CD14-positive monocyte (primary cell): ENCODE results near the gene LRRN2. TPM values are rescaled to one million over a fixed set of nuclear protein-coding genes. Genes with fewer than 3 reads are reported as not detected.

Experiments used
- DNase-seq, 3 donors: peaks; one replicate each; pipeline ENCODE4 v3.0.0-alpha.2; 2011 to 2022
- H2AFZ ChIP-seq: 2 replicates; pipeline ENCODE4 v1.6.0; 2012; ENCODE audit warnings: mild to moderate bottlenecking, low read depth, low read length, inconsistent platforms; ENCODE audit not compliant: insufficient read depth, poor library complexity, severe bottlenecking
- H3K27ac ChIP-seq, 2 donors: 1 replicate in 1 of 2; 2 replicates in 1 of 2; pipeline ENCODE4 v1.5.1; 2012 to 2013; ENCODE audit warnings: low read length in 2 of 2, control low read depth in 1 of 2, inconsistent platforms in 1 of 2, low read depth in 1 of 2, mild to moderate bottlenecking in 1 of 2
- H3K27me3 ChIP-seq, 2 donors: one replicate each; pipeline versions ENCODE4 v1.6.0 to v1.6.1; 2011 to 2013; ENCODE audit warnings: low read length in 2 of 2; ENCODE audit not compliant: control insufficient read depth in 2 of 2, insufficient read depth in 2 of 2
- H3K36me3 ChIP-seq, 2 donors: replicated peaks in 1 of 2; 1 replicate in 1 of 2; 2 replicates in 1 of 2; pipeline versions ENCODE4 v1.5.1 to v1.6.1; 2012 to 2013; ENCODE audit warnings: low read length in 2 of 2, control low read depth in 1 of 2, inconsistent platforms in 1 of 2, mild to moderate bottlenecking in 1 of 2; ENCODE audit not compliant: insufficient read depth in 2 of 2, control insufficient read depth in 1 of 2
- H3K4me1 ChIP-seq, 2 donors: 1 replicate in 1 of 2; 2 replicates in 1 of 2; pipeline versions ENCODE4 v1.5.1 to v1.6.1; 2012 to 2013; ENCODE audit warnings: low read length in 2 of 2, control low read depth in 1 of 2, inconsistent platforms in 1 of 2, mild to moderate bottlenecking in 1 of 2, moderate library complexity in 1 of 2; ENCODE audit not compliant: insufficient read depth in 2 of 2, control insufficient read depth in 1 of 2
- H3K4me2 ChIP-seq: replicated peaks from 2 replicates; pipeline ENCODE3; 2012; ENCODE audit warnings: low read length, moderate library complexity, mild to moderate bottlenecking; ENCODE audit not compliant: poor library complexity, severe bottlenecking; ENCODE audit errors: extremely low read depth
- H3K4me3 ChIP-seq, 3 experiments: fragments of 200-600 bp in 1 of 3; sonication (generic) in 1 of 3; replicated peaks in 1 of 3; 1 replicate in 2 of 3; 2 replicates in 1 of 3; pipeline ENCODE4 v1.5.1; 2011 to 2013; ENCODE audit warnings: low read length in 3 of 3, mild to moderate bottlenecking in 3 of 3, control low read depth in 2 of 3, low read depth in 2 of 3, inconsistent platforms in 1 of 3, moderate library complexity in 1 of 3
- H3K79me2 ChIP-seq: 2 replicates; pipeline ENCODE4 v1.6.0; 2012; ENCODE audit warnings: mild to moderate bottlenecking, control low read depth, inconsistent platforms, low read length, moderate library complexity; ENCODE audit not compliant: insufficient read depth
- H3K9ac ChIP-seq: 2 replicates; pipeline ENCODE4 v1.6.0; 2017; ENCODE audit warnings: low read length, mild to moderate bottlenecking; ENCODE audit not compliant: insufficient read depth, poor library complexity, severe bottlenecking
- H3K9me3 ChIP-seq, 2 donors: replicated peaks in 1 of 2; 1 replicate in 1 of 2; 2 replicates in 1 of 2; pipeline versions ENCODE4 v1.5.1 to v1.6.1; 2012 to 2013; ENCODE audit warnings: low read length in 2 of 2, control low read depth in 1 of 2; ENCODE audit not compliant: control insufficient read depth in 1 of 2, insufficient read depth in 1 of 2
- H4K20me1 ChIP-seq: 2 replicates; pipeline ENCODE4 v1.6.0; 2012; ENCODE audit warnings: mild to moderate bottlenecking, low read length, control low read depth, moderate library complexity; ENCODE audit not compliant: insufficient read depth
- H3K27ac Mint-ChIP-seq, 7 donors: one replicate each; pipeline ENCODE4 v1.8.0; 2020; ENCODE audit warnings: mild to moderate bottlenecking in 7 of 7, mixed read lengths in 7 of 7, moderate library complexity in 6 of 7, inconsistent platforms in 2 of 7
- H3K27me3 Mint-ChIP-seq, 3 donors: one replicate each; pipeline ENCODE4 v1.8.0; 2021 to 2022; ENCODE audit warnings: low read depth in 3 of 3, mild to moderate bottlenecking in 3 of 3, mixed read lengths in 3 of 3, moderate library complexity in 3 of 3, inconsistent platforms in 1 of 3
- H3K36me3 Mint-ChIP-seq, 2 donors: one replicate each; pipeline ENCODE4 v1.8.0; 2020; ENCODE audit warnings: mixed read lengths in 2 of 2, inconsistent platforms in 1 of 2, mild to moderate bottlenecking in 1 of 2
- H3K4me1 Mint-ChIP-seq: one replicate; pipeline ENCODE4 v1.8.0; 2020; ENCODE audit warnings: mild to moderate bottlenecking, mixed read lengths
- H3K4me3 Mint-ChIP-seq, 2 donors: one replicate each; pipeline ENCODE4 v1.8.0; 2020; ENCODE audit warnings: mild to moderate bottlenecking in 2 of 2, mixed read lengths in 2 of 2, moderate library complexity in 1 of 2
- H3K9me3 Mint-ChIP-seq, 7 donors: one replicate each; pipeline ENCODE4 v1.8.0; 2020 to 2022; ENCODE audit warnings: mixed read lengths in 7 of 7, mild to moderate bottlenecking in 6 of 7, moderate library complexity in 6 of 7, inconsistent platforms in 2 of 7
- WGBS: methylation state at CpG from one replicate; pipeline ENCODE4 v1.1.5; 2013; ENCODE audit warnings: missing lambda C conversion rate; ENCODE audit not compliant: insufficient coverage; 5-methylcytosine and 5-hydroxymethylcytosine counted together
- intact Hi-C, 2 donors: fragments of 100-400 bp; cut with micrococcal nuclease; formaldehyde crosslinking; loops; one replicate each; pipeline versions ENCODE4 v1.15.0 to v1.15.1; 2023
- polyA plus RNA-seq, 3 donors: library from polyadenylated mRNA; depleted of rRNA in 1 of 3; unstranded in 2 of 3; stranded (reverse) in 1 of 3; fragments of 300-500 nt in 2 of 3; fragments of >200 nt in 1 of 3; fragmentation: Illumina TruSeq in 2 of 3; gene quantifications; 1 replicate in 2 of 3; 2 replicates in 1 of 3; pipeline ENCODE4 v1.2.3, GENCODE V29; 2012 to 2021
- TF ChIP-seq, protein P1 (sequence below): fragments of 200-600 bp; IDR thresholded peaks from one replicate; pipeline ENCODE4 v1.8.0; 2022; ENCODE audit warnings: antibody characterized with exemption, mild to moderate bottlenecking

The LRRN2 gene
- polyA plus RNA-seq, 3 donors: not detected

- Mint-ChIP-seq H3K4me1 (peaks cover 12% of the 10 kb centered on the region), H3K4me3 (peak overlapping the region in 1 of 2 donors; percentile 84), H3K27ac (no peak overlapping the region), H3K9me3 (peaks cover 0 to 6% (median 2%) of the 10 kb centered on the region in 7 donors), H3K36me3 (no peaks in the 10 kb centered on the region), H3K27me3 (peaks cover 41 to 48% (median 41%) of the 10 kb centered on the region in 3 donors)
- Histone ChIP-seq H3K27ac (no peak overlapping the region), H3K27me3 (peaks cover 21 to 43% of the 10 kb centered on the region in 2 donors), H3K4me3 (no peak overlapping the region), H3K36me3 (no peaks in the 10 kb centered on the region), H3K9ac (no peak overlapping the region), H4K20me1 (no peaks in the 10 kb centered on the region), H2AFZ (no peak overlapping the region), H3K4me2 (no peak overlapping the region), H3K9me3 (no peaks in the 10 kb centered on the region), H3K79me2 (no peaks in the 10 kb centered on the region), H3K4me1 (peaks cover 5 to 11% of the 10 kb centered on the region in 2 donors)
- no peak for DNase-seq
- intact Hi-C loops: no loop called here
- TF ChIP-seq, protein P1, sequence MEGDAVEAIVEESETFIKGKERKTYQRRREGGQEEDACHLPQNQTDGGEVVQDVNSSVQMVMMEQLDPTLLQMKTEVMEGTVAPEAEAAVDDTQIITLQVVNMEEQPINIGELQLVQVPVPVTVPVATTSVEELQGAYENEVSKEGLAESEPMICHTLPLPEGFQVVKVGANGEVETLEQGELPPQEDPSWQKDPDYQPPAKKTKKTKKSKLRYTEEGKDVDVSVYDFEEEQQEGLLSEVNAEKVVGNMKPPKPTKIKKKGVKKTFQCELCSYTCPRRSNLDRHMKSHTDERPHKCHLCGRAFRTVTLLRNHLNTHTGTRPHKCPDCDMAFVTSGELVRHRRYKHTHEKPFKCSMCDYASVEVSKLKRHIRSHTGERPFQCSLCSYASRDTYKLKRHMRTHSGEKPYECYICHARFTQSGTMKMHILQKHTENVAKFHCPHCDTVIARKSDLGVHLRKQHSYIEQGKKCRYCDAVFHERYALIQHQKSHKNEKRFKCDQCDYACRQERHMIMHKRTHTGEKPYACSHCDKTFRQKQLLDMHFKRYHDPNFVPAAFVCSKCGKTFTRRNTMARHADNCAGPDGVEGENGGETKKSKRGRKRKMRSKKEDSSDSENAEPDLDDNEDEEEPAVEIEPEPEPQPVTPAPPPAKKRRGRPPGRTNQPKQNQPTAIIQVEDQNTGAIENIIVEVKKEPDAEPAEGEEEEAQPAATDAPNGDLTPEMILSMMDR: no peak
- WGBS: 33% methylated on average over 7 of the region's 10 CpGs
Measured at GRCh38 chr1:204683284-204684205, 2.0 kb downstream of the LRRN2 start.

GRCh38 chr1:204680461-204680860, 5.1 kb downstream of the LRRN2 start:
- Histone ChIP-seq H2AFZ (no peak overlapping the region), H3K9ac (no peak overlapping the region), H3K4me1 (peaks cover 5 to 11% of the 10 kb centered on the region in 2 donors), H3K4me3 (no peak overlapping the region), H3K27ac (no peak overlapping the region), H3K4me2 (no peak overlapping the region), H4K20me1 (no peaks in the 10 kb centered on the region), H3K36me3 (no peaks in the 10 kb centered on the region), H3K9me3 (no peaks in the 10 kb centered on the region), H3K27me3 (peaks cover 12 to 18% of the 10 kb centered on the region in 2 donors), H3K79me2 (no peaks in the 10 kb centered on the region)
- Mint-ChIP-seq H3K4me3 (no peak overlapping the region), H3K9me3 (peaks cover 0 to 2% (median 0%) of the 10 kb centered on the region in 7 donors), H3K36me3 (no peaks in the 10 kb centered on the region), H3K27me3 (peaks cover 25 to 28% (median 27%) of the 10 kb centered on the region in 3 donors), H3K27ac (no peak overlapping the region), H3K4me1 (peaks cover 10% of the 10 kb centered on the region)
- no peak for DNase-seq
- TF ChIP-seq, protein P1: no peak
- intact Hi-C loops: no loop called here
- WGBS: 91% methylated on average over 7 of the region's 7 CpGs
